Upper lobe of right lung (tissue), 1 donor: ENCODE results near the gene SWSAP1. TPM values are rescaled to one million over a fixed set of nuclear protein-coding genes. Genes with fewer than 3 reads are reported as not detected.
"Not testable (repeated sequence)": the region's sequence is repeated elsewhere in the genome, so short reads cannot be mapped to it uniquely, and the experiment has no call there.

Experiments
- ATAC-seq: fragments of 200-7000 bp; cut with Tn5 transposase; one replicate; pipeline ENCODE4 v1.9.1; 2020; ENCODE audit warnings: mild to moderate bottlenecking, moderate library complexity
- DNase-seq: peaks from one replicate; pipeline ENCODE4 v3.0.0-alpha.2; 2020
- H3K27ac ChIP-seq: fragments of 200-600 bp; one replicate; pipeline ENCODE4 v1.8.0; 2022
- H3K27me3 ChIP-seq: fragments of 200-600 bp; one replicate; pipeline ENCODE4 v1.8.0; 2022; ENCODE audit warnings: mild to moderate bottlenecking
- H3K36me3 ChIP-seq: fragments of 200-600 bp; one replicate; pipeline ENCODE4 v1.8.0; 2022
- H3K4me1 ChIP-seq: fragments of 200-600 bp; one replicate; pipeline ENCODE4 v1.8.0; 2022
- H3K4me3 ChIP-seq: fragments of 200-600 bp; one replicate; pipeline ENCODE4 v1.8.0; 2022; ENCODE audit warnings: mild to moderate bottlenecking
- H3K9me3 ChIP-seq: fragments of 200-600 bp; one replicate; pipeline ENCODE4 v1.8.0; 2022
- intact Hi-C: fragments of 100-400 bp; cut with DNase I; formaldehyde crosslinking; loops from one replicate; pipeline ENCODE4 v1.11.0; 2022
- total RNA-seq: library from RNA; stranded (reverse); fragmentation: NEBNext Ultra II Directional; extraction: Animal tissue kit (Norgen Biotek cat#: 25700); gene quantifications from one replicate; pipeline ENCODE4 v1.2.1, GENCODE V29; 2021
- TF ChIP-seq, protein P1 (sequence below): fragments of 200-600 bp; IDR thresholded peaks from one replicate; pipeline ENCODE4 v1.8.0; 2022; ENCODE audit warnings: antibody characterized with exemption
- donor health status: DM: no; HTN: yes; CAD: no; lungs with severe emphysema.

SWSAP1 gene
- total RNA-seq, 1 donor from 2014 or later: 3.2 TPM

DNA sequence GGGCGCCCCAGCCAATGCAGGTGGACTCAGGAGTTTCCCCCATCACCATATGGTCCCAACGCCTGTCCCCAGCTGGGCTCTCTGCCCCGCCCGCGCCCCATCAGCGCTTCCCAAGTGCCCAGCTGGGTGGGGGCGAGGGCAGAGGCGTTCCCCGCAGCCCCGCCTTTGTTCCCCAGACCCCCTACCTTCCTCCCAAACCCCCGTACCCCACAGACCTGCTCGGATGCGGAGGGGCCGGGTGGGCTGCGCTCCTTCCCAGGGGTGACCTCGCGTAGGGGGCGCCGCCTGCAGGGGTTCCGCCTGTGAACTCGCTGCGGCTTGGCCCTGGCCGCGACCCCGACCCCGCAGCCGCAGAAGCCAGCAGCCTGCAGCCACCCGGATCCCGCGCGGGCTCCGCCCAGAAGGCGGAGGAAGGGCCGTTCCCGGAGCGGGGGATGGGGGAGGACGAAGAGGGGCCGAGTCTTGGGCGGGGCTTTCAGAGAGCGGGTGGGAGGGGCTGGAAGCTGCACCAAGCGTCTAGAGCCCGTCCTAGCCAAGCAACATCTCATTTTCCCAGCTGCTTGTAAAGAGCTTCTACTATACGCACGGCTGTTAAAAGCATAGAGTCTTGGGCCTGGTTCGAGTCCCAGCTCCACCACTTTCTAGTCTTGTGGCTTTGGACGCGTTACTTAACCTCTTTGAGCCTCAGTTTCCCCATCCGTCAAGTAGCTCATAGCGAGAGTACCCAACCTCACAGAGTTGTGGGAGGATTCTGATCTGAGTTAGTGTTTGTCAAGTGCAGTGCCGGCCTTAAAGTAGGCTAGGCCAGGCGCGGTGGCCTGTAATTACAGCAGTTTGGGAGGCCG lies 35.0 kb upstream of the SWSAP1 start, which contains the start of gene RAB3D:
TSS of gene RAB3D (minus strand) at position 404 of the 845 bp plus-strand sequence. CDS start 2,258 bp downstream, outside the sequence.
- DNase-seq: peak; percentile 96
- Histone ChIP-seq H3K4me1 (peaks cover 24% of the 10 kb centered on the region), H3K36me3 (peaks cover 26% of the 10 kb centered on the region), H3K27me3 (no peaks in the 10 kb centered on the region), H3K27ac (peak within 1 kb of the TSS; percentile 73), H3K4me3 (peak within 1 kb of the TSS; percentile 78), H3K9me3 (no peaks in the 10 kb centered on the region)
- intact Hi-C loops: no loop called here
- TF ChIP-seq, protein P1, sequence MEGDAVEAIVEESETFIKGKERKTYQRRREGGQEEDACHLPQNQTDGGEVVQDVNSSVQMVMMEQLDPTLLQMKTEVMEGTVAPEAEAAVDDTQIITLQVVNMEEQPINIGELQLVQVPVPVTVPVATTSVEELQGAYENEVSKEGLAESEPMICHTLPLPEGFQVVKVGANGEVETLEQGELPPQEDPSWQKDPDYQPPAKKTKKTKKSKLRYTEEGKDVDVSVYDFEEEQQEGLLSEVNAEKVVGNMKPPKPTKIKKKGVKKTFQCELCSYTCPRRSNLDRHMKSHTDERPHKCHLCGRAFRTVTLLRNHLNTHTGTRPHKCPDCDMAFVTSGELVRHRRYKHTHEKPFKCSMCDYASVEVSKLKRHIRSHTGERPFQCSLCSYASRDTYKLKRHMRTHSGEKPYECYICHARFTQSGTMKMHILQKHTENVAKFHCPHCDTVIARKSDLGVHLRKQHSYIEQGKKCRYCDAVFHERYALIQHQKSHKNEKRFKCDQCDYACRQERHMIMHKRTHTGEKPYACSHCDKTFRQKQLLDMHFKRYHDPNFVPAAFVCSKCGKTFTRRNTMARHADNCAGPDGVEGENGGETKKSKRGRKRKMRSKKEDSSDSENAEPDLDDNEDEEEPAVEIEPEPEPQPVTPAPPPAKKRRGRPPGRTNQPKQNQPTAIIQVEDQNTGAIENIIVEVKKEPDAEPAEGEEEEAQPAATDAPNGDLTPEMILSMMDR: no peak
- peak; percentile 97 for ATAC-seq

DNA sequence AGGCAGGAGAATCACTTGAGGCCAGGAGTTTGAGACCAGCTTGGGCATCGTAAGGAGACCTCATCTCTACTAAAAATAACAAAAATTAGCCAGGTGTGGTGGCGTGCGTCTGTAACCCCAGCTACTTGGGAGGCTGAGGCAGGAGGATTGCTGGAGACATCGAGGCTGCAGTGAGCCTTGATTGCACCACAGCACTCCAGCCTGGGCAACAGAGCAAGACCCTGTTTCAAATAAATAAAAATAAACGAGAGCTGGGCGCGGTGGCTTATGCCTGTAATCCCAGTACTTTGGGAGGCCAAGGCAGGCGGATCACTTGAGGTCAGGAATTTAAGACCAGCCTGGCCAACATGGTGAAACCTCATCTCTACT lies 34.4 kb upstream of the SWSAP1 start:
- H3K27me3 ChIP-seq, H3K27ac ChIP-seq, DNase-seq, ATAC-seq, H3K9me3 ChIP-seq, intact Hi-C loops: not testable (repeated sequence)
- peak overlapping the region; percentile 78 for H3K4me3 ChIP-seq
- peaks cover 20% of the 10 kb centered on the region for H3K36me3 ChIP-seq
- peaks cover 30% of the 10 kb centered on the region for H3K4me1 ChIP-seq

- no peak overlapping the region for H3K4me3 ChIP-seq
Observed at GRCh38 chr19:11342429-11342828, 32.0 kb upstream of the SWSAP1 start.

DNA sequence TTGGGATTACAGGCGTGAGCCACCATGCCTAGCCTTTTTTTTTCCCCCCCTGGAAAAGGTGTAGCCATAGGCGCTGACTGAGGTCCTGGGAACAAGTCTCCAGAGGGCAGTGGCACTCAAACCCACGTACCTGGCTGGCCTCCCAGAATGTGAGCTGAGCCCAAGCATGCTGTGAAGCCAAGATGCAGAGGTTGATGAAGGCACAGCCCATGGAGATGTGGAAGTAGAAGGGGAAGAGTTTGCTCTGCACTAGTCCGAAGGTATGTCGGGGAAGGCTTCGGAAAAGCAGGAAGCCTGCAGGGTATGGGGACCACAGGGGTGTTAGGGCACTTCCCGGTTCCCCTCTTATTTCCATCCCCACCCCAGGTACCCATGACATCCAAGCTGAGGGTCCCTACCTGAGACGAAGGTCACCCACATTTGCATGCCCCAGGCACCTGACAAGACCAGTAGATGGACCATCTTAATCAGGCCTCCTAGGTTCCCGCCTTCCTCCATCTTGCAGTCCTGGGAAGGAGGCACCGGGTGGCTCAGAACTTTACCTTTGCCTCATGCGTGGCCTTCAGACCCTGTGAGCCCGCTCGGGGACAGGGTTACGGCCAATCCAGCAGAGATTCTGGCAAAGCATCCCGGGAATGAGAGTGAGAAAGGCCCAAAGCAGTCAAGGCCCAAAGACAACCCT lies 29.2 kb upstream of the SWSAP1 start:
- intact Hi-C loops: no loop called here
- ATAC-seq (no peak), DNase-seq (no peak)
- H3K27ac ChIP-seq: peak overlapping the region; percentile 82
- peaks cover 18% of the 10 kb centered on the region for H3K4me1 ChIP-seq
- peaks cover 5% of the 10 kb centered on the region for H3K36me3 ChIP-seq
- H3K9me3 ChIP-seq: no peaks in the 10 kb centered on the region
- H3K4me3 ChIP-seq: peak overlapping the region; percentile 78
- TF ChIP-seq, protein P1: no peak
- H3K27me3 ChIP-seq: no peaks in the 10 kb centered on the region

More at GRCh38 chr19:11342429-11342828, 32.0 kb upstream of the SWSAP1 start:
- Histone ChIP-seq H3K9me3 (no peaks in the 10 kb centered on the region), H3K27me3 (no peaks in the 10 kb centered on the region), H3K27ac (no peak overlapping the region), H3K36me3 (peaks cover 5% of the 10 kb centered on the region), H3K4me1 (peaks cover 36% of the 10 kb centered on the region)
- intact Hi-C loops: no loop called here
- no peak for DNase-seq
- ATAC-seq: no peak
- TF ChIP-seq, protein P1: no peak

- Histone ChIP-seq H3K4me1 (peaks cover 18% of the 10 kb centered on the region), H3K36me3 (peaks cover 5% of the 10 kb centered on the region), H3K27ac (peak within 1 kb of the TSS; percentile 82), H3K9me3 (no peaks in the 10 kb centered on the region), H3K27me3 (no peaks in the 10 kb centered on the region), H3K4me3 (peak within 1 kb of the TSS; percentile 78)
- ATAC-seq: peak; percentile 97
- intact Hi-C loops: no loop called here
- DNase-seq: peak; percentile 98
- TF ChIP-seq, protein P1: no peak
Observed at GRCh38 chr19:11346104-11346940, 28.1 kb upstream of the SWSAP1 start, which contains the start of the genes CCDC159 and TMEM205. Gene CCDC159, plus strand, starts transcription at chr19:11346519. Its CDS starts 88 bp downstream, at chr19:11346607. Gene TMEM205, minus strand, starts transcription at chr19:11346268. Its CDS starts 649 bp downstream, at chr19:11345619.
